NCI-H774 (cell line): Measurements from ENCODE around the gene RNF175.

ENCODE experiments used
- DNase-seq: peaks from one replicate; lab custom pipeline; 2025; lab: John Stamatoyannopoulos, UW

The RNF175 gene

GRCh38 chr4:153785910-153786721, 26.3 kb upstream of the RNF175 start:
- no peak for DNase-seq

GRCh38 chr4:153784166-153784699, 24.4 kb upstream of the RNF175 start:
- DNase-seq, result no peak

DNA sequence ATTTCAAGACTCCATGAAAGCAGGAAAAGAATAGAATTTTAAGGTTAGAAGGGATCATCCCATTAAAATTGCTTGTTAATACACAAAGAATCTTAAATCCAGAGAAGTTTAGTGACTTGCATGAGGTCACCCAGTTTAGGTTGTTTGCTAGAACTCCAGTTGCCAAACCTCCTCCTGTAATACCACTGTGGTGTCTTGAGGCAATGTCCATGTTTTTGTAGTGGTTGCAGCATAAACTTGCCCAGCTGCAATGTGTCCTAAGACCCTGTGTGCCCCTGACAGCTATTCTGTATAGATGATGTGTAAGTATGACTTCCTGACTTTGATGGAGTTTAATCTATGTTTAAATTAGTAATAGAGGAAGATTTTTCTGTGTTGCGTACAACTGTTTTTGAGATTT, 22.8 kb upstream of the RNF175 start:
- DNase-seq, result no peak

GRCh38 chr4:153781717-153782416, 22.0 kb upstream of the RNF175 start:
- no peak for DNase-seq

- no peak for DNase-seq
Observed at GRCh38 chr4:153781280-153781679, 21.5 kb upstream of the RNF175 start.

DNA sequence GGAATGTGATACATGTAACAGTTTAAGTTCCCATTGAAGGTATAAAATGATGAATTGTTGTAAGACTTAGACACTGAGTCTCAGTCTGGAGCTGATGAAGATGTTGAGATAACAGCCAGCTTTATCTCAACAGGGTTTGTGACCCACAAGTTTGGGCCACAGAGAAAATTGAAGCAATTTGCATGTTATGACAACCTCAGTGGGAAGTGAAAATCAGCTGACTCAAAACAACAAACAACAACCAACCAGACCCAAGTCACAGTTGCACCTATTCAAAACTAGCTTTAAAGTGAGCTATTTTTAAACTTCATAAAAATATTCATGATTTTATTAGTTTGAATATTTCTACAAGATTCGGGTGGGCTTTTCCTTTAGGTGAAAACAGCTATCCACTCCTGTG, 21.1 kb upstream of the RNF175 start:
- no peak for DNase-seq

GRCh38 chr4:153780221-153780620, 20.4 kb upstream of the RNF175 start:
- no peak for DNase-seq

- no peak for DNase-seq
Observed at GRCh38 chr4:153778383-153778782, 18.6 kb upstream of the RNF175 start.

- DNase-seq, result no peak
Observed at GRCh38 chr4:153777421-153777820, 17.6 kb upstream of the RNF175 start.

GRCh38 chr4:153776601-153777000, 16.8 kb upstream of the RNF175 start:
- DNase-seq, result no peak

DNA sequence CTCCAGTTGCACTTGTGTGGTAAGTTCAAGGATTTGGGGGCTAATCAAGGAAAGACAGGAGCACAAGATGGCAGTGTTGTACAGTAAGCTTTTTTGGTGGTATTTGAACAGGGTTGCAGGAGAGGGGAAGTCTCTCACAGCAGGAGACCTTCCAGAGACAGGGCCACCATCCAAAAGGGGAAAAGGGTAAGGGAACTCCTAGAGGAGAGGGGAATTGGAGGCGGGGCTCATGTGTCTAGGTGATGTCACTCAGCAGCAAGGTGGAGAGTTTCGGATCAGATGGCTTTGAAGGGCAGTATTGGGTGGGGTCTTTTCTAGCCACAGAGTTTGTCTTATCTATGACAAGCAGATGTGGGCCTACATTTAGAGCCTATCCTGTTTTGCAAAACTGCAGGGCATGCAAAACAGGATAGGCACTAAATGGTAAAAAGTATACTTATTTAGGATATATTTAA, 13.4 kb upstream of the RNF175 start:
- DNase-seq, result no peak

- no peak for DNase-seq
Observed at GRCh38 chr4:153771046-153771445, 11.2 kb upstream of the RNF175 start.

DNA sequence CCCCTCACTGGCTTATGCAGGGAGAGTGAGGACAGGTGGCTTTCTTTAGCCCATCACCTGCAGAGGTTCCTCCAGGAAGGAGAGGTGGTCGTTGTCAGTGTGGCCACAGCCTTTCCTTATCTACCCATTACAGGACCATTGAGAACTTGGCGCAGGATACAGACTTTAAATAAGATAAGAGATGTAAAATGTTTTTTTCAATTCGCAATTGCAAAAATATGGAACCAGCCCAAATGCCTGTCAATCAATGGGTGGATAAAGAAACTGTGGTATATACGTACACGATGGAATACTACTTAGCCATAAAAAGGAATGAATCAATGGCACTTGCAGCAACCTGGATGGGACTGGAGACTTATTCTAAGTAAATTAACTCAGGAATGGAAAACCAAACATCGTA, 6.9 kb upstream of the RNF175 start:
- DNase-seq, result no peak

- no peak for DNase-seq
Observed at GRCh38 chr4:153765894-153766293, 6.1 kb upstream of the RNF175 start.

DNA sequence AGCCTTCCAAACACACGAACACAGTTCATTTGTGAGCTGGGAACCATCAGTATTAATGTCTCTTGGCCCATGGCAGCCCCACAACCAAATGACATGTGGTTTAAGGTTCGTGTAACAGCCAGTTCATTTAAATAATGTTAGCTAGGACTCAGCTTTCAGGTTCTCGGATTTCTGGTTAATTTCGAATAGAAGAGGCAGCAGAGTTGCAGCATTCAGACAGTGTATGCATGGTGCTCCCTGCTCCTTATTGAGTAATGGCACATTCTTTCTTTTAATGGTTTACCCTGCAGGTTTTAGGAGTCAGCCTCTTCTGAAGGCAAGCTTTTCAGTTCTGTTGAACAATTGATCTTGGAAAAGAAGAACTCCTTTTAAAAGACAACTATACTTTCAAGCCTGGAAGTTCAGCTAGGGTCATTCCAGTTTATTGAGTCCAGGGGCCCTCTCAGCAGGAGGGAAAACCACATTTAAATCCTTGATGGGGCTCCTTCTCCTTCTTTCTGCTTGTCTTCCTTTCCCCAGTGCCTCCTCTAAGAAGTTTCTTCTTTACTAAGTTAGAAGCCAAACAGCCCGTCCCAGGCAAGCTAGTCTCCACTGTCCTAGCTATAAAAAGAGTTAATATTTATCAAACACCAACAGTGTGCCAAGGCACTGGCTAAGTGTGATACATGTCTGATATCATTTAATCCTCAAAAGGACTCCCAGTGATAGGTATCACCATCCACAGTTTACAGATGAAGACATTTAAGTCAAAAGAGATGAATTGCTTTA, 5.0 kb upstream of the RNF175 start:
- no peak for DNase-seq

- no peak for DNase-seq
Observed at GRCh38 chr4:153763404-153763803, 3.6 kb upstream of the RNF175 start.

GRCh38 chr4:153758688-153759406, 977 bp downstream of the RNF175 start:
- no peak for DNase-seq

DNA sequence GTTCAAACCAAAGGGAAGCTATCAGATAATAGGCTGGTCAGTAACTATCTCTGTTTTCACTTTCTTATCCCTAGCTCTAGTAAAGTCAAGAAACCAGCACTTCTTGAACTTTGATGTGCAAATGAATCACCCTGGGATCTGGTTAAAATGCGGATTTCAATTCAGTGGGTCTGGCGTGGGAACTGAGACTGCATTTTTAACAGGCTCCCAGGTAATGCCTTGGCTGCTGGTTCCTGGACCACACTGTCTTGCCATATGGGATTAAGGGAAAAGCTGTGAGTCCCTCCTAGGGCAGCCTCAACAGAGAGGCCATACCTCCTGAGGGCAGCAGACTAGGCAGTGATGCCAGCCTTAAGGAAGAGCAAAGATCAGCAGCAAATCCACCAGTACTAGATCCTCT, 1.7 kb downstream of the RNF175 start:
- DNase-seq, result no peak

GRCh38 chr4:153757407-153757806, 2.4 kb downstream of the RNF175 start:
- DNase-seq, result no peak

GRCh38 chr4:153755186-153755585, 4.6 kb downstream of the RNF175 start:
- no peak for DNase-seq

- DNase-seq, result peak; percentile 33
Observed at GRCh38 chr4:153750197-153750817, 9.5 kb downstream of the RNF175 start.
